GM20000 (cell line): ENCODE measurements around the gene RFK.
"Not testable (repeated sequence)": the region's sequence is repeated elsewhere in the genome, so short reads cannot be mapped to it uniquely, and the experiment has no call there.

Experiments
- DNase-seq: peaks from one replicate; pipeline ENCODE4 v3.0.0; 2012; ENCODE audit warnings: low spot score
- CTCF ChIP-seq: IDR thresholded peaks from 2 replicates; pipeline ENCODE4 v1.5.1; 2012; ENCODE audit warnings: mild to moderate bottlenecking, control low read depth; ENCODE audit errors: extremely low read depth, missing control alignments

Gene RFK

GRCh38 chr9:76394195-76394959 is at the start of gene RFK:
RFK (minus strand) TSS chr9:76394426; CDS start chr9:76394171, 255 bp downstream.
- TF ChIP-seq CTCF, result peak; percentile 40
- peak; percentile 96 for DNase-seq

GRCh38 chr9:76443887-76444286 is 49.7 kb upstream of the RFK start:
- DNase-seq, result no peak
- TF ChIP-seq CTCF, result no peak

- TF ChIP-seq CTCF, result no peak
- DNase-seq, result peak; percentile 32
These were observed 47.5 kb upstream of the RFK start for GRCh38 chr9:76441551-76442322.

GRCh38 chr9:76438841-76439588 is 44.8 kb upstream of the RFK start:
- TF ChIP-seq CTCF, result no peak
- peak; percentile 45 for DNase-seq

GRCh38 chr9:76437017-76437699 is 42.9 kb upstream of the RFK start:
- not testable (repeated sequence) for DNase-seq

- not testable (repeated sequence) for DNase-seq
These were observed 40.7 kb upstream of the RFK start for GRCh38 chr9:76434897-76435296.

GRCh38 chr9:76433836-76434235 is 39.6 kb upstream of the RFK start:
- TF ChIP-seq CTCF, result no peak
- DNase-seq, result no peak

GRCh38 chr9:76433406-76433805 is 39.2 kb upstream of the RFK start:
- DNase-seq, result no peak
- TF ChIP-seq CTCF, result no peak
